ENCODE measurements around the gene ADAMTS16. TPM values are rescaled to one million over a fixed set of nuclear protein-coding genes. Genes with fewer than 3 reads are reported as not detected.
A peak's percentile ranks its signal among the peaks of the same experiment; 100 is the strongest.

Gene ADAMTS16
- total RNA-seq, 6 experiments from 2014 or later = 0.26 to 0.70 (median 0.50) TPM; not detected in 1

GRCh38 chr5:5270958-5271785, 131.0 kb downstream of the ADAMTS16 start:
- Mint-ChIP-seq H3K9me3 (no peaks in the 10 kb centered on the region; the same call in 1 of the 2 replicates), H3K4me1 (ENCODE audit: low read depth) (peaks cover 14% of the 10 kb centered on the region), H3K27ac (peak overlapping the region; percentile 82), H3K4me3 (peak overlapping the region; percentile 80), H3K27me3 (ENCODE audit: insufficient read depth) (peaks cover 10% of the 10 kb centered on the region), H3K36me3 (ENCODE audit: low read depth) (no peaks in the 10 kb centered on the region)
- no peak for TF ChIP-seq CTCF (IDR thresholded peaks at IDR 0.05)
- DNase-seq = peak; percentile 65

- H3K27me3 Mint-ChIP-seq (ENCODE audit: insufficient read depth) = peaks cover 8% of the 10 kb centered on the region
- no peak for TF ChIP-seq CTCF (IDR thresholded peaks at IDR 0.05)
- peak overlapping the region; percentile 80; the same call in 1 of the 2 replicates for H3K4me3 Mint-ChIP-seq
- peak; percentile 15 for DNase-seq
- H3K27ac Mint-ChIP-seq = peak overlapping the region; percentile 82; the same call in 1 of the 2 replicates
- H3K4me1 Mint-ChIP-seq (ENCODE audit: low read depth) = peaks cover 14% of the 10 kb centered on the region
- H3K9me3 Mint-ChIP-seq = no peaks in the 10 kb centered on the region; the same call in 1 of the 2 replicates
- H3K36me3 Mint-ChIP-seq (ENCODE audit: low read depth) = no peaks in the 10 kb centered on the region
These were observed 131.7 kb downstream of the ADAMTS16 start for GRCh38 chr5:5271786-5272321.

DNA sequence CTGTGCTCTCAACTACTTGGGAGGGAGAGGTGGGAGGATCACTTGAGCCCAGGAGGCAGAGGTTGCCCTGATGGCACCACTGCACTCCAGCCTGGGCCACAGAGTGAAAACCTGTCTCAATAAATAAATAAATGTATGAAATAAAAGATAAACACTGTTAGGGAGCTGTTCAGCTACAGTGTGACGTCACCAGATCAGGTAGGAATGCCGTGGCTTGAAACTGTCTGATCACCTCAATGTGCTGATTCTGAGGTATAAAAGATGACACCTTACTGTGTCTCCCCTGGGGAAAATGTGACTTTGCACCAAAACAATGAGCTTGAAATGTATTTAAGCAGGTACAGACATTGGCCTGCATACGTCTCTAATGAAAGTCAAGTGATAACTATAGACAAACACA, 133.3 kb downstream of the ADAMTS16 start:
- TF ChIP-seq CTCF (IDR thresholded peaks at IDR 0.05) = no peak
- Mint-ChIP-seq H3K36me3 (ENCODE audit: low read depth) (no peaks in the 10 kb centered on the region), H3K4me3 (no peak overlapping the region), H3K4me1 (ENCODE audit: low read depth) (peaks cover 14% of the 10 kb centered on the region), H3K9me3 (no peaks in the 10 kb centered on the region; the same call in 1 of the 2 replicates), H3K27me3 (ENCODE audit: insufficient read depth) (peaks cover 5% of the 10 kb centered on the region), H3K27ac (no peak overlapping the region)
- DNase-seq = no peak

DNA sequence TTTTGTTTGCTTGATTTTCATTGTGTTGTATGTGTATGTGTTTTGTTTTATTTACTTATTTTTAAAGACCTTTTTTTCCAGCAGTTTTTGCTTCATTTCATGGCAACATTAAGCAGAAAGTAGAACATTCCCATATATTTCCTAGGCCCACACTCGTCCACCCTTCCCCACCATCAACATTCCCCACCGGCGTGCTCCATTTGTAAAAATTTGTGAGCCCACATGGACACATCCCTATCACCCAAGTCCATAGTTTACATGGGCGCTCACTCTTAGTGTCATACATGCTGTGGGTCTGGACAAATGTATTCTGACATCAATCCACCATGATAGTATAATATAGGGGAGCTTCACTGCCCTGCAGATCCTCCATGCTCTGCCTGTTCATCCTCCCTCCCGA, 133.8 kb downstream of the ADAMTS16 start:
- Mint-ChIP-seq H3K36me3 (ENCODE audit: low read depth) (no peaks in the 10 kb centered on the region), H3K27me3 (ENCODE audit: insufficient read depth) (peaks cover 5% of the 10 kb centered on the region), H3K27ac (no peak overlapping the region), H3K9me3 (no peaks in the 10 kb centered on the region; the same call in 1 of the 2 replicates), H3K4me3 (no peak overlapping the region), H3K4me1 (ENCODE audit: low read depth) (peaks cover 14% of the 10 kb centered on the region)
- TF ChIP-seq CTCF (IDR thresholded peaks at IDR 0.05) = no peak
- no peak for DNase-seq

- Mint-ChIP-seq H3K9me3 (no peaks in the 10 kb centered on the region), H3K27me3 (ENCODE audit: insufficient read depth) (peaks cover 5% of the 10 kb centered on the region), H3K4me3 (no peak overlapping the region), H3K4me1 (ENCODE audit: low read depth) (peaks cover 14% of the 10 kb centered on the region), H3K36me3 (ENCODE audit: low read depth) (no peaks in the 10 kb centered on the region), H3K27ac (no peak overlapping the region)
- TF ChIP-seq CTCF (IDR thresholded peaks at IDR 0.05) = no peak
- DNase-seq = no peak
These were observed 135.1 kb downstream of the ADAMTS16 start for GRCh38 chr5:5275211-5275610.
